ENCODE measurements around the gene RGP1. TPM values are rescaled to one million over a fixed set of nuclear protein-coding genes. Genes with fewer than 3 reads are reported as not detected.

Gene RGP1
- total and polyA plus RNA-seq, 9 of the 15 experiments (the other 6 are each of a cell fraction or from before 2014, with no cell fraction given): 0.42 to 13.8 (median 6.7) TPM

DNA sequence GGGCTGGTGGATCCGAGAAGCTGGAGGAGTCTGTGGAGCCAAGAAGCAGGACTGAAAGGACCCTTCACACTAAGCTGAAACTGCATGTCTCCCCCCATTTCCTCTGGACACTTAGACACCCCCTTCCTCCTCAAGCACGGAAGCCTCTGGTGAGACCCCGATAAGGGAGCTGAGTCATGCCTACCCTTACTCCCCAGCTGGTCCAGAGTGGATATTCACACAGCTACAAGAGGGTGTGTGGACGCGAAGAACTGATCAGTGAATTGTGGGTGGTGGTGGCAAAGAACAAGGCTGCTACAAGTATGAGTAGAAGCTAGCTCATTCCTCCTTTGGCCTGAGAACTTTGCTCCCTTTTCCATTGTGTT, 21.4 kb upstream of the RGP1 start (continued):
- no peak for TF ChIP-seq RAD21 (CRISPR knock-in tag; conservative IDR thresholded peaks at IDR 0.05 in 1 of 2, IDR thresholded peaks at IDR 0.05 in 1 of 2)
- no peak for TF ChIP-seq NBN (IDR thresholded peaks at IDR 0.05; ENCODE audit: low read depth)
- no peak for TF ChIP-seq ELF1 (tag; IDR thresholded peaks at IDR 0.05)
- TF ChIP-seq ZNF224 (CRISPR knock-in tag; IDR thresholded peaks at IDR 0.05): no peak
- TF ChIP-seq HIVEP1 (CRISPR knock-in tag; IDR thresholded peaks at IDR 0.05): no peak
- no peak for TF ChIP-seq ADNP (tag; IDR thresholded peaks at IDR 0.05)
- TF ChIP-seq MED1 (CRISPR knock-in tag; IDR thresholded peaks at IDR 0.05; ENCODE audit: borderline replicate concordance): no peak
- TF ChIP-seq BCL6 (CRISPR knock-in tag; IDR thresholded peaks at IDR 0.05): no peak
- TF ChIP-seq, protein P1, sequence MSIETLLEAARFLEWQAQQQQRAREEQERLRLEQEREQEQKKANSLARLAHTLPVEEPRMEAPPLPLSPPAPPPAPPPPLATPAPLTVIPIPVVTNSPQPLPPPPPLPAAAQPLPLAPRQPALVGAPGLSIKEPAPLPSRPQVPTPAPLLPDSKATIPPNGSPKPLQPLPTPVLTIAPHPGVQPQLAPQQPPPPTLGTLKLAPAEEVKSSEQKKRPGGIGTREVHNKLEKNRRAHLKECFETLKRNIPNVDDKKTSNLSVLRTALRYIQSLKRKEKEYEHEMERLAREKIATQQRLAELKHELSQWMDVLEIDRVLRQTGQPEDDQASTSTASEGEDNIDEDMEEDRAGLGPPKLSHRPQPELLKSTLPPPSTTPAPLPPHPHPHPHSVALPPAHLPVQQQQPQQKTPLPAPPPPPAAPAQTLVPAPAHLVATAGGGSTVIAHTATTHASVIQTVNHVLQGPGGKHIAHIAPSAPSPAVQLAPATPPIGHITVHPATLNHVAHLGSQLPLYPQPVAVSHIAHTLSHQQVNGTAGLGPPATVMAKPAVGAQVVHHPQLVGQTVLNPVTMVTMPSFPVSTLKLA (conservative IDR thresholded peaks at IDR 0.05): no peak
- TF ChIP-seq BRCA1 (IDR thresholded peaks at IDR 0.05): no peak
- no peak for TF ChIP-seq BRCA1 (CRISPR knock-in tag; IDR thresholded peaks at IDR 0.05)
- no peak for TF ChIP-seq HNRNPLL (IDR thresholded peaks at IDR 0.05; ENCODE audit: low read depth, low read length, poor library complexity, severe bottlenecking)
- no peak for TF ChIP-seq ZNF143 (CRISPR knock-in tag; IDR thresholded peaks at IDR 0.05)
- no peak for TF ChIP-seq ZNF766 (CRISPR knock-in tag; conservative IDR thresholded peaks at IDR 0.05)
- peak; percentile 79 for TF ChIP-seq CBFA2T3 (IDR thresholded peaks at IDR 0.05)
- no peak for TF ChIP-seq PRPF4 (IDR thresholded peaks at IDR 0.05; ENCODE audit: insufficient read depth, low read depth, low read length, poor library complexity, severe bottlenecking)
- TF ChIP-seq, protein P2, sequence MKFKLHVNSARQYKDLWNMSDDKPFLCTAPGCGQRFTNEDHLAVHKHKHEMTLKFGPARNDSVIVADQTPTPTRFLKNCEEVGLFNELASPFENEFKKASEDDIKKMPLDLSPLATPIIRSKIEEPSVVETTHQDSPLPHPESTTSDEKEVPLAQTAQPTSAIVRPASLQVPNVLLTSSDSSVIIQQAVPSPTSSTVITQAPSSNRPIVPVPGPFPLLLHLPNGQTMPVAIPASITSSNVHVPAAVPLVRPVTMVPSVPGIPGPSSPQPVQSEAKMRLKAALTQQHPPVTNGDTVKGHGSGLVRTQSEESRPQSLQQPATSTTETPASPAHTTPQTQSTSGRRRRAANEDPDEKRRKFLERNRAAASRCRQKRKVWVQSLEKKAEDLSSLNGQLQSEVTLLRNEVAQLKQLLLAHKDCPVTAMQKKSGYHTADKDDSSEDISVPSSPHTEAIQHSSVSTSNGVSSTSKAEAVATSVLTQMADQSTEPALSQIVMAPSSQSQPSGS (CRISPR knock-in tag; IDR thresholded peaks at IDR 0.05): no peak
- no peak for TF ChIP-seq NONO (IDR thresholded peaks at IDR 0.05; ENCODE audit: low read depth in 2 of 2, low read length in 1 of 2)
- TF ChIP-seq ASH1L (IDR thresholded peaks at IDR 0.05; ENCODE audit: borderline replicate concordance, low read depth, partially characterized antibody): no peak
- no peak for TF ChIP-seq CBX2 (IDR thresholded peaks at IDR 0.05; ENCODE audit: insufficient read depth, low read length, poor library complexity, severe bottlenecking)
- no peak for TF ChIP-seq NR2C1 (IDR thresholded peaks at IDR 0.05)
- no peak for TF ChIP-seq NR2C1 (tag; IDR thresholded peaks at IDR 0.05)
- TF ChIP-seq PCBP2 (IDR thresholded peaks at IDR 0.05; ENCODE audit: low read depth, low read length, poor library complexity, severe bottlenecking): no peak
- TF ChIP-seq ARID2 (IDR thresholded peaks at IDR 0.05): no peak
- TF ChIP-seq ZNF583 (CRISPR knock-in tag; IDR thresholded peaks at IDR 0.05): no peak
- TF ChIP-seq CTBP1 (IDR thresholded peaks at IDR 0.05; ENCODE audit: borderline replicate concordance): no peak
- 0 out of 2 replicates have a peak, but pooled peaks have one; percentile 21 for TF ChIP-seq NFIC (IDR thresholded peaks at IDR 0.05)
- no peak for TF ChIP-seq RBM15 (IDR thresholded peaks at IDR 0.05; ENCODE audit: insufficient read depth, low read length)
- TF ChIP-seq HMGN3 (IDR thresholded peaks at IDR 0.05; ENCODE audit: borderline replicate concordance, extremely low read depth, insufficient read length, low read depth, low read length): no peak
- no peak for TF ChIP-seq MBD2 (IDR thresholded peaks at IDR 0.05; ENCODE audit: borderline replicate concordance, low read depth)
- no peak for TF ChIP-seq HMG20A (CRISPR knock-in tag; conservative IDR thresholded peaks at IDR 0.05)
